Airway epithelial cell (primary cell): ENCODE measurements around the gene S100A7. TPM values are rescaled to one million over a fixed set of nuclear protein-coding genes. Genes with fewer than 3 reads are reported as not detected.

Source experiments
- total RNA-seq: library from RNA; depleted of rRNA; stranded (reverse); fragments of >200 nt; gene quantifications from 2 replicates; pipeline ENCODE4 v1.2.3, GENCODE V29; 2015

S100A7 gene
- 0.42 and 3.5 TPM in 2 replicates for total RNA-seq

DNA sequence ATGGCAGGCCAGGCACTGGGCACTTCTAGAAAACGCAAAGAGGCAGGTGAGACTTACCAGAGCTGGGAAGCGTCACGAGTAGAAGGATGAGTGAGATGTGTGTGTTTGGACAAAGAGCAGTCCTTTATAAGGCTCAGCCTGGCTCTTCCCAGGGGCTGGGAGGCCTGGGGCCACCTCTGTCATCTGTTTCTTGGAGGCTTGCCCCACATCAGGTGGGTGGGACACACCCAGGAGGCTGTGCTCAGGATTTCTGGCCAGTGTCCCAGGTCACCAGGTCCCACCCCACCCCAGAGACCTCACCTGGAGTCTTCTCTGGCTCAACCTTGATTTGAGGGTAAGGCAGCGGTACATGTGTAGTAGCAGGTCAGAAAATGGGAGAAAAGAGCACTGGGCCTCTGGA is at the start of gene S100A7:
TSS of gene S100A7 (minus strand) at position 101 of the 400 bp plus-strand sequence. CDS start 1,638 bp downstream, outside the sequence.

DNA sequence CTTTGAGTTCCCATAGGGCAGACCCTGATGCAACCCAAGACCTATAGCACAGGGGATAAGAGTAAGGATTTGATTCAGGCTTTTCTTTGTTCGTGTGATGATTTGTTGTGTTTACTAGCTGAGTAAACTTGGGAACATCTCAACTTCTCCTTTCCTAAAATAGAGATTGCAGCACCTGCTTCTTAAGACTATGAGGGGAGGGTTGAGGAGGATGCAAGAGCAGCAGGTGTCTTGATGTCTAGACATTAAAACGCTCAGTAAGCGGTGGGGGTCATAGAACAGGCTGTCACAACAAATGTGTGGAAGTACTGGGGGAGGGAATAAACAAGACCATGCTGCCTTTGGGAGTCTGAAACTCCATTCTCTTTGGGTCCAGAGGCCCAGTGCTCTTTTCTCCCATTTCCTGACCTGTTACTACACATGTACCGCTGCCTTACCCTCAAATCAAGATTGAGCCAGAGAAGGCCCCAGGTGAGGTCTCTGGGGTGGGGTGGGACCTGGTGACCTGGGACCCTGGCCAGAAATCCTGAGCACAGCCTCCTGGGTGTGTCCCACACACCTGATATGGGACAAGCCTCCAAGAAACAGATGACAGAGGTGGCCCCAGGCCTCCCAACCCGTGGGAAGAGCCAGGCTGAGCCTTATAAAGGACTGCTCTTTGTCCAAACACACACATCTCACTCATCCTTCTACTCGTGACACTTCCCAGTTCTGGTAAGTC is 44.4 kb downstream of the S100A7 start, which contains the start of gene S100A7A:
TSS of gene S100A7A (plus strand) at position 671 of the 721 bp plus-strand sequence. CDS start 1,563 bp downstream, outside the sequence.

Other genes with a start within 250 kb of the S100A7 start
- gene PRR9, start 243.1 kb downstream of the S100A7 start, total RNA-seq: not detected in 2 replicates
- gene LORICRIN, start 201.0 kb downstream of the S100A7 start, total RNA-seq: not detected in 2 replicates
- 2.5 and 6.0 TPM in 2 replicates for gene PGLYRP3, start 147.7 kb downstream of the S100A7 start, total RNA-seq
- 3.5 and 10.7 TPM in 2 replicates for gene PGLYRP4, start 111.8 kb downstream of the S100A7 start, total RNA-seq
- 4,961 and 5,057 TPM in 2 replicates for gene S100A9, start 102.8 kb downstream of the S100A7 start, total RNA-seq
- gene S100A12, start 85.0 kb downstream of the S100A7 start, total RNA-seq: 4.7 and 5.3 TPM in 2 replicates
- gene S100A8, start 69.6 kb downstream of the S100A7 start, total RNA-seq: 1,254 and 1,417 TPM in 2 replicates
- gene S100A7A, start 44.1 kb downstream of the S100A7 start, total RNA-seq: not detected in 2 replicates
- 2,657 and 2,815 TPM in 2 replicates for gene S100A6, start 75.3 kb upstream of the S100A7 start, total RNA-seq
- 0.49 TPM in 1 of 2 replicates, not detected in the other for gene S100A5, start 80.3 kb upstream of the S100A7 start, total RNA-seq
- gene S100A4, start 85.2 kb upstream of the S100A7 start, total RNA-seq: 45.3 and 57.0 TPM in 2 replicates
- gene S100A3, start 88.6 kb upstream of the S100A7 start, total RNA-seq: 4.6 and 9.0 TPM in 2 replicates
- gene S100A2, start 105.2 kb upstream of the S100A7 start, total RNA-seq: 5,324 and 7,203 TPM in 2 replicates
- 1,881 and 1,940 TPM in 2 replicates for gene S100A16, start 152.5 kb upstream of the S100A7 start, total RNA-seq
- gene S100A14, start 155.7 kb upstream of the S100A7 start, total RNA-seq: 1,909 and 2,185 TPM in 2 replicates
- 124 and 160 TPM in 2 replicates for gene S100A13, start 166.9 kb upstream of the S100A7 start, total RNA-seq
- gene S100A1, start 167.8 kb upstream of the S100A7 start, total RNA-seq: not detected in 2 replicates
- gene CHTOP, start 173.4 kb upstream of the S100A7 start, total RNA-seq: 43.7 and 46.6 TPM in 2 replicates
- gene SNAPIN, start 198.1 kb upstream of the S100A7 start, total RNA-seq: 56.8 and 62.6 TPM in 2 replicates
- gene ILF2, start 210.3 kb upstream of the S100A7 start, total RNA-seq: 208 and 209 TPM in 2 replicates
- gene NPR1, start 218.0 kb upstream of the S100A7 start, total RNA-seq: not detected in 2 replicates